HG02798 (cell line): Measurements from ENCODE around the gene SRP68.
"Not testable (repeated sequence)": the region's sequence is repeated elsewhere in the genome, so short reads cannot be mapped to it uniquely, and the experiment has no call there.

Source experiments
- ATAC-seq: cut with Tn5 transposase; IDR thresholded peaks from one replicate; pipeline ENCODE4 v1.9.1; 2021; ENCODE audit warnings: mild to moderate bottlenecking; ENCODE audit not compliant: unreplicated experiment, poor library complexity

The SRP68 gene

DNA sequence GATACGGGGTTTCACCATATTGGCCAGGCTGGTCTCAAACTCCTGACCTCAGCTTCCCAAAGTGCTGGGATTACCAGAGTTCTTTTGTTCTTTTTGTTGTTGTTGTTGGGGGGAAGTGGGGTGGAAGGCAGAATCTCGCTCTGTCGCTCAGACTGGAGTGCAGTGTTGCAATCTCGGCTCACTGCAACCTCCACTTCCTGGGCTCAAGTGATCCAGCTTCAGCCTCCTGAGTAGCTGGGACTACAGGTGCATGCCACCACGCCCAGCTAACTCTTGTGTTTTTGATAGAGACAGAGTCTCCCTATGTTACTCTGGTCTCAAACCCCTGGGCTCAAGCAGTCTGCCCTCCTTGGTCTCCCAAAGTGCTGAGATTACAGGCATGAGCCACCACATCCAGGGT lies 6.1 kb upstream of the SRP68 start:
- ATAC-seq = not testable (repeated sequence)

DNA sequence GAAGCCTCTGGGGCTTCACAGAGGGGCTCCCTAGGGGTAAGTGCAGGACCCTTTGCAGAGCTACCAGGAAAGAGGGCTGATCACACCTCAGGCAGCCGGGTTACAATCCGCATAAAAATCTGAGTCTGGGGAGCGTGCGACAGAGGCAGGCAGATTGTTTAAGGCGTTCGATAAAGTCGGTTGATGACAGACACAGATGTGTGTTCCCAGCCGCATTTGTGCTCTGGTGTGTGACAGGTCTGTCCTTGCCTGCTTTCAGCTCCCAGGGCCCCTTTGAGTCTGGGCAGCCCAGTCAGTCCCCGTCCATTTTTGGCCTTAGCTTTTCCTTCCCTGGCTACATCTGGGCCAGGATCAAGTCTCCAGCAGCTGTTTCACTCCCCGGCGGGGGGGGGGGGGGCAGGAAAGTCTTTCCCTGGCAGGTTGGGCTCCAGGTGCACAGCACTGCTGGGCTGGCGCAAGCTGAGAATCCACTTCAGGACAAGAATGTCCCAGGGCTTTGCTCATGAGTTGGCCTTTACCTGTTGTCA lies 5.3 kb upstream of the SRP68 start:
- ATAC-seq = no peak

GRCh38 chr17:76076765-76077583 lies 4.7 kb upstream of the SRP68 start:
- ATAC-seq = no peak

GRCh38 chr17:76076146-76076764 lies 3.9 kb upstream of the SRP68 start:
- ATAC-seq = no peak

GRCh38 chr17:76075364-76076145 lies 3.2 kb upstream of the SRP68 start:
- no peak for ATAC-seq

- no peak for ATAC-seq
Measured at GRCh38 chr17:76074390-76075363, 2.4 kb upstream of the SRP68 start, which contains the start of gene GALR2. TSS of gene GALR2 (plus strand) at chr17:76074781. CDS start at chr17:76074884, 103 bp downstream.

- no peak for ATAC-seq
Measured at GRCh38 chr17:76071531-76072147, 678 bp downstream of the SRP68 start.

GRCh38 chr17:76065775-76066174 lies 6.5 kb downstream of the SRP68 start:
- ATAC-seq = no peak

DNA sequence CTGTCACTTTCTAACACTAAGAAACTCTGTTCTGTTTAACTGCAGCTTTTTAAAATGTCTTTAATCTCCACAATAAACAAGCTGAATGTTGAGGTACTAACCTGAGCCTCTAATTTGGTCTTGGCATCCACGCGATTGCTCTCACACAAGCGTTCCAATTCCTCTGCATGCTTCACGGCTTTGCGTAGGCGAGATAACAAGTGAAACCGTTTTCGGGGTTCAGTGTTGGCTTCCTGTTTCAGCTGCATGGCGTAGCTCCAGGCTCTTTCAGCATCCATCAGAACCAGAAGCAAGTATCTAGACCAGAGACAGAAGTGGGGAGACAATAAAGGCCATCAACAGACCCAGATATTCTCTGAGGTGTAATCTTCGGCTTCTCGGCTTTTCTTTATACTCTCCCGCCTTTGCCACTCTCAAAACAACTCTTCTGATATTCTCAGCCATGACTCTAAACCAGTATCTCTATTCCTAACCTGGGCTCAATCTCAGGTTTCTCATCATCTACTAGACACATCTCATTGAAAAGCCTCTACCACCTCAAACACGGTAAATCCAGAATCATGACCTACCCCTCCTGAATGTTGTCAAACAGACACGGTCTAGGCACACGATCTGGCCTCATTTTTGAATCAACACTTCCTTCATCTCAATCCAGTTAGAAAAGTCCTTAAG lies 8.3 kb downstream of the SRP68 start:
- ATAC-seq = peak; percentile 47

DNA sequence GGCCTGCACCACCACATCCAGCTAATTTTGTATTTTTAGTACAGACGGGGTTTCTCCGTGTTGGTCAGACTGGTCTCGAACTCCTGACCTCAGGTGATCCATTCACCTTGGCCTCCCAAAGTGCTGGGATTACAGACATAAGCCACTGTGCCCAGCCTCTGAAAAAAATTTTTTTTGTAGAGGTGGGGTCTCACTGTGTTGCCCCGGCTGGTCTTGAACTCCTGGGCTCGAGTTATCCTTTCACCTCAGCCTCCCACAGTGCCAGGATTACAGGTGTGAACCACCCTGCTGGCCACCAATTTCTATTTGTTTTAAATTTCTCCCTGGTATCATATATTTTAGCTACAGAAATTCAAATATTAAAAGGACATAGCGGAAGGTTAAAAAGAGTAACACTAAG lies 14.1 kb downstream of the SRP68 start:
- ATAC-seq = not testable (repeated sequence)

GRCh38 chr17:76056882-76057281 lies 15.4 kb downstream of the SRP68 start:
- no peak for ATAC-seq

DNA sequence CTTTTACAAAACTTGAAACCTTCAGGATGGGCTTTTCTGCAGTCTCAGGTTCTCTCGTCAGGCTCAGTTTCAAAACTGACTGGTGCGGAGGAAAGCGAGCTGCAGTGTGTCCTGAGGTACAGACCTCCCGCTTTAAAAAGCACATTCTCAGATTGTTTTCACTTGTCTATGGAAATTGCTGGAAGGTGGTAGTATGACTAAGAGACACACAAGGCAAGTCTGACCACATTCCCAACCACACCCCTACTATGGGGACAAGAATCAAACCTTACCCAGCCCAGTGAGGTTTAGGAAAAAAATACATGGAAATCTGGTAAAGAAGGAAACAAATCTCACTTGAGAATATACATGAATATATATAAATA lies 18.2 kb downstream of the SRP68 start:
- no peak for ATAC-seq

DNA sequence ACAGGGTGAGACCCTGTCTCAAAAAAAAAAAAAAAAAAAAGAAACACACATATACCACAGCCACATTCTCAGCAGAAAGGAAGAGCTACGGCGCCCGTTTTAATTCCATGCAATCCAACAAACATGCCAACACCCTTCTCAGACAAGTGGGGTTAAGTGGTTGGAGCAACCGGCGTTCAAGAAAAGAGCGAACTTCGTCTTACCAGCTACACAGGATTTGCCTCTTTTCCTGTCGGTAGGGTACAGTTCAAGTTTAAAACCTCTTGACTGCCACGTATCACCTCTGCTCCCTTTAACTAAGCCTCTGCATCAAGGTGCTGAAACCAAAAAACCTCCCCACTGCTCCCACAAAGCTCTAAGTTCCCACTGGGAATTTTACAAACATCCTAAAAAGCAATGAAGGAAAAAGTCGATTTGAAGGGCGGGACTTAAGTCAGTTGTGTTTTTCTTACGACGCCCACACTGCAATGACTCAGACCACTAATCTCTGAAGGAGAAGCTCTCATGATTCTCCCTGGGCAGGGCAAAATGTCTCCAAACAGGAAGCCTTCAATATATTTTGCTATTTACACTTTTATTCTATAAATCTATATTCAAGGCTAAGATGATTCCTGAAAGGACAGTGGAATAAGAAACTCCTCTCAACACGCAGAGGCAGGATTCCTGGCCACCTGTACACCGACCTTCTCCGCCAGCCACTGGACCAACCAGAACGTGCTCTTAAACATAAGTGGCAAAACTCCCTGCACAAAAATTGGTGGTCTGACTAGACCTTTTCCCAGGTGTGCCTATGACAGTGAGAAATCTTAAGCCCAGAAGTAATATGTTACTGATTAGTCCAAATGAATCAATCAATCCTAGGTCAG lies 18.8 kb downstream of the SRP68 start:
- no peak for ATAC-seq

DNA sequence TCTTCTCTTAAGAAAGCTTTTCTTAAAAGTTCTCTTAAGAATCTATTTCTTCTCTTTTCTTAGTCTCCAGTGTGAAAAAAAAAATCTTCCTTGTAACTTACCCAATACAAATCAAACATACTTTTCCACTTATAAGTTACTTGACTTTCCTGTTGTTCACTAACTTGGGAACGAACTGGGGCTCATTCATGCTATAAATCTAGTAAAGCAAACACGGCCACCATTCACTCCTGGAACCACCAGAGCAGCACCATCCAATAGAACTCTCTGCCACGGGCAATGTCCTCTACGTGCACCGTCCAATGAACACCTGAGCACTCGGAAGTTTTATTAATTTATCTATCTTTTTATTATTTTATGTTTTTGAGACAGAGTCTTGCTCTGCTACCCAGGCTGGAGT lies 20.8 kb downstream of the SRP68 start:
- no peak for ATAC-seq

GRCh38 chr17:76050538-76051467 lies 21.5 kb downstream of the SRP68 start:
- no peak for ATAC-seq

GRCh38 chr17:76049836-76050537 lies 22.3 kb downstream of the SRP68 start:
- no peak for ATAC-seq
